NT2/D1 (cell line): Measurements from ENCODE around the gene EPHB2.

Experiments
- SUZ12 ChIP-seq: IDR thresholded peaks from 2 replicates; pipeline ENCODE4 v1.6.1; 2011; ENCODE audit not compliant: insufficient read length, insufficient read depth; ENCODE audit errors: extremely low read depth
- ZNF274 ChIP-seq: IDR thresholded peaks from 2 replicates; pipeline ENCODE4 v1.6.1; 2011; ENCODE audit warnings: mild to moderate bottlenecking, low read depth, low read length

- TF ChIP-seq ZNF274 (no peak), SUZ12 (no peak)
These were observed 249.1 kb downstream of the EPHB2 start for GRCh38 chr1:22959545-22960360.
